Skeletal muscle satellite cell (primary cell): Measurements from ENCODE around the gene ADAMTS16.

ENCODE experiments used
- H3K27me3 ChIP-seq: 2 replicates; pipeline ENCODE4 v1.7.0; 2013; ENCODE audit warnings: low read length; ENCODE audit not compliant: control insufficient read depth, insufficient read depth
- H3K36me3 ChIP-seq: 2 replicates; pipeline ENCODE4 v1.7.0; 2013; ENCODE audit warnings: mild to moderate bottlenecking, control low read depth, low read length; ENCODE audit not compliant: insufficient read depth
- H3K4me1 ChIP-seq: 2 replicates; pipeline ENCODE4 v1.7.0; 2013; ENCODE audit warnings: low read length; ENCODE audit not compliant: control insufficient read depth, insufficient read depth
- H3K4me2 ChIP-seq: 2 replicates; pipeline ENCODE4 v1.7.0; 2013; ENCODE audit warnings: mild to moderate bottlenecking, low read length
- H3K4me3 ChIP-seq: 2 replicates; pipeline ENCODE4 v1.7.0; 2013; ENCODE audit warnings: low read length
- H3K9ac ChIP-seq: 2 replicates; pipeline ENCODE4 v1.7.0; 2013; ENCODE audit warnings: mild to moderate bottlenecking, low read depth, low read length, moderate library complexity
- H3K9me3 ChIP-seq: replicated peaks from 2 replicates; pipeline ENCODE4 v1.7.0; 2013; ENCODE audit warnings: mild to moderate bottlenecking, control low read depth, low read length

ADAMTS16 gene

DNA sequence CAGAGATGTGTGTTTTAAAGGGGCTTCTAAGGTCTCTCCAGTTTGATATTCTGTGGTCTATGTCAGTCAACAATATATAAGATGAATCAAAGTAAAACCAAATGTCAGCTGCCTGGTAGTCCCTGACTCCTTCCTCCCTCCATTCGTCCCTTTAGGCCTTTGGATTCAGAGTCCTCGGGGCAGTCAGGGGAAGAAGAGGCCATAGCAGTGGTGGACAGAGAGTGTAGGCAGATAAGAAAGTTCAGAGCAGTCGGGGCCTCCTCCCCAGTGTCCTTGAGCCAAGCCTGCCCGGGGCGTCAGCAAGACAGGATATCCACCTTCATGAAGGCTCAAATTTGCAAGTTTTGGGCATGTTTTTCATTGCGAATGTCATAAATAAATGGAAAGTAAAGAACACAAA is 110.6 kb downstream of the ADAMTS16 start:
- peaks cover 3% of the 10 kb centered on the region for H3K9me3 ChIP-seq
- no peaks in the 10 kb centered on the region for H3K36me3 ChIP-seq
- H3K9ac ChIP-seq, result no peak overlapping the region
- H3K4me3 ChIP-seq, result no peak overlapping the region
- no peaks in the 10 kb centered on the region for H3K27me3 ChIP-seq
- H3K4me1 ChIP-seq, result no peaks in the 10 kb centered on the region
- no peak overlapping the region for H3K4me2 ChIP-seq

GRCh38 chr5:5252106-5252505 is 112.0 kb downstream of the ADAMTS16 start:
- H3K4me1 ChIP-seq, result no peaks in the 10 kb centered on the region
- peaks cover 3% of the 10 kb centered on the region for H3K9me3 ChIP-seq
- no peak overlapping the region for H3K4me3 ChIP-seq
- H3K9ac ChIP-seq, result no peak overlapping the region
- H3K27me3 ChIP-seq, result no peaks in the 10 kb centered on the region
- no peaks in the 10 kb centered on the region for H3K36me3 ChIP-seq
- H3K4me2 ChIP-seq, result no peak overlapping the region

DNA sequence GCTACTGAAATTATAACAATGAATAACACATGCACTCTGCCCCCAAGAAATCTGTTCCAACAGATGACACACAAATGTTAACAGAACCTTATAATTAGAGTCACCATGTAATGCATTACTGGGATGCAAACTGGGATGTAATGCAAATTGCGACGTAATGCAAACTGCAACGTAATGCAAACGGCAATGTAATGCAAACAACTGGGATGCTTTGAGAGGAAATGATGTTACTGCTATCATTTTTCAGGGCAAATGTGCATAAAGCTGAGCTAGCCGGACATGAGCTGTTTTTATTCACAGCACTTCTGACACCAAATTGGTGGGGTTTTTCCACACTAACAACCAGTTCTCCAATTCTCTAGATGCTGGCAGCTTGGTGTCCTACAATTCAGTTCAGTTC is 117.2 kb downstream of the ADAMTS16 start:
- Histone ChIP-seq H3K27me3 (no peaks in the 10 kb centered on the region), H3K4me3 (no peak overlapping the region), H3K9me3 (peaks cover 3% of the 10 kb centered on the region)

DNA sequence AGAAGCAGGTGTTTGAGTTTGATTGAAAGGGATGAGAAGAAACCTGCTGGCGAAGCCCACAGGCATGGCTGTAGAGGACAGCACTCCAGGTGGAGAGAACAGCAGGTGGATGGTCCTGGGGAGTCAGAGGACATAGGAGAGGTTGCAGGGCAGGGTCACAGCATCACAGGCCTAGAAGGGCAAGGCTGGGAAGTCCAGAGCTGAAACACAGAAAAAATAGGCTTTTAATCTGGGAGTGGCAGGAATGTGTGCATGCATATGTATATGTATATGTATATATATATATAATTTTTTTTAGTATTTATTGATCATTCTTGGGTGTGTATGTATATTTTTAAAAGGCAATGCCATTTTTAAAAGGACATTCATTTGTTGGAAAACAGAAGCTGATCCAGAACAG is 118.4 kb downstream of the ADAMTS16 start:
- peaks cover 3% of the 10 kb centered on the region for H3K9me3 ChIP-seq
- H3K9ac ChIP-seq, result no peak overlapping the region
- H3K4me1 ChIP-seq, result no peaks in the 10 kb centered on the region
- no peak overlapping the region for H3K4me2 ChIP-seq
- H3K4me3 ChIP-seq, result no peak overlapping the region
- H3K27me3 ChIP-seq, result no peaks in the 10 kb centered on the region
- no peaks in the 10 kb centered on the region for H3K36me3 ChIP-seq

More for the DNA sequence above, 117.2 kb downstream of the ADAMTS16 start:
- H3K9ac ChIP-seq, result no peak overlapping the region
- H3K4me2 ChIP-seq, result no peak overlapping the region
- H3K4me1 ChIP-seq, result no peaks in the 10 kb centered on the region
- no peaks in the 10 kb centered on the region for H3K36me3 ChIP-seq

- no peak overlapping the region for H3K4me2 ChIP-seq
- H3K9ac ChIP-seq, result no peak overlapping the region
- no peaks in the 10 kb centered on the region for H3K36me3 ChIP-seq
- no peaks in the 10 kb centered on the region for H3K9me3 ChIP-seq
- H3K27me3 ChIP-seq, result no peaks in the 10 kb centered on the region
- H3K4me1 ChIP-seq, result no peaks in the 10 kb centered on the region
- no peak overlapping the region for H3K4me3 ChIP-seq
These were observed 124.6 kb downstream of the ADAMTS16 start for GRCh38 chr5:5264727-5265126.

DNA sequence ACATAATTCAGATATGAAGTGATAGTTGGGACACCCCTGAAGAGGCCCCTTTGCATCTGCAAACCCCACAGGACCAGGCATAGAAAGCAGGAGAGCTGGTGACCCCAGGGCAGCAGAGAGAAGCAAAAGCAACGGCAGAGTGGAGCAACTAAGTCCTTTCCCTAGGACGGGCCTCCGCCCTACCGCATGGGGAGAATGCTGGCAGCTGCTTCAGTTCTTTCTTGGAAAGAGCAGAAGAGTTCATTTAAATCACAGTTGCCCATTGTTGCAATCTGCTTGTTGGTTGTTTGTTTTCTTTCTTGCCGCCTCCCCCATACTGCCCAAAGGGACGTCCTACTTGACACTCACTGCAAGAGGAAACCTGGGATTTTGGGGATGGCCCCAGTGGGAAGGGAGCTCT is 126.2 kb downstream of the ADAMTS16 start:
- H3K4me1 ChIP-seq, result no peaks in the 10 kb centered on the region
- no peak overlapping the region for H3K9ac ChIP-seq
- no peaks in the 10 kb centered on the region for H3K27me3 ChIP-seq
- H3K36me3 ChIP-seq, result no peaks in the 10 kb centered on the region
- no peak overlapping the region for H3K4me3 ChIP-seq
- no peak overlapping the region for H3K4me2 ChIP-seq
- H3K9me3 ChIP-seq, result no peaks in the 10 kb centered on the region

GRCh38 chr5:5270161-5270560 is 130.0 kb downstream of the ADAMTS16 start:
- peaks cover 4% of the 10 kb centered on the region for H3K4me1 ChIP-seq
- no peak overlapping the region for H3K4me2 ChIP-seq
- no peak overlapping the region for H3K9ac ChIP-seq
- H3K27me3 ChIP-seq, result no peaks in the 10 kb centered on the region
- H3K36me3 ChIP-seq, result no peaks in the 10 kb centered on the region
- no peak overlapping the region for H3K4me3 ChIP-seq
- H3K9me3 ChIP-seq, result no peaks in the 10 kb centered on the region

DNA sequence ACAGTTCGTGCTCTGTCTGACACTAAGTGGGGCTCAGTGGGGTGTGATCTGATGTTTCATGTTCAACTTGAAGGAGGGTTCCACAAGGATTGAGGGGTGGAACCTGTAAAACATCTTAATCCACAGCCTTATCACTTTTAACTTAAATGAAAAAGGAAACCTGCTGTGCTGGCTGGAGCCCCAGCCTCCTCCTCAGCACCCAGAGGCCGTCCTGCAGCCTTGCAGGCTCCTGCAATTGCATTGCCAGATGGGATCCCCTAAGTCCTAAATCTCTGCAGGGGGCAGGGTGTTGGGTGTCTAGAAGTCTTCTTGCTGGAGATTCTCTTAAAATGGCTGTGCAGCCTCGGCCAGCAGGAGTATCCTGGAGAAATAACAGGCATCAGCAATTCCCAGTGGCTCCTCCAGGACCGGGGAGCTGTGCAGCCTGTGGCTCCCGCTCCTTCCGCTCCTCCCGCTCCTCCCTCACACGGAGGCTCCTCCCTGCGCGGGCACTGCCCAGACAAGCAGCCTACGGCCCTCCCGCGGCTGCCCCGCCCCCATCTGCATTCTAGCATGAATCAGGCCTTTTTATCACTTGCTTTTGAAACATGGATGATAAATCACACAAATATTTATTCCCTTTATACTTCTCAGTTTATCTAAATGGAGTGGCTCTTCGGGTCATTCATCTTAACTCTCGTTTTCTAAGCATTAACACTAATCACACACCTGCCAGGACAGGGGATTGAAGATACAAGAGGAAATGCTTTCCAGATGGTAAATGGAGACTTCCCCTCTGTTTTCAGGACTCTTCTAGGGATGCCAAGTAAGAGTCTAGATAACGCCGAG is 131.0 kb downstream of the ADAMTS16 start:
- Histone ChIP-seq H3K4me2 (peak overlapping the region; percentile 6), H3K36me3 (no peaks in the 10 kb centered on the region), H3K27me3 (no peaks in the 10 kb centered on the region), H3K9me3 (no peaks in the 10 kb centered on the region), H3K4me1 (peaks cover 4% of the 10 kb centered on the region), H3K4me3 (no peak overlapping the region), H3K9ac (no peak overlapping the region)

DNA sequence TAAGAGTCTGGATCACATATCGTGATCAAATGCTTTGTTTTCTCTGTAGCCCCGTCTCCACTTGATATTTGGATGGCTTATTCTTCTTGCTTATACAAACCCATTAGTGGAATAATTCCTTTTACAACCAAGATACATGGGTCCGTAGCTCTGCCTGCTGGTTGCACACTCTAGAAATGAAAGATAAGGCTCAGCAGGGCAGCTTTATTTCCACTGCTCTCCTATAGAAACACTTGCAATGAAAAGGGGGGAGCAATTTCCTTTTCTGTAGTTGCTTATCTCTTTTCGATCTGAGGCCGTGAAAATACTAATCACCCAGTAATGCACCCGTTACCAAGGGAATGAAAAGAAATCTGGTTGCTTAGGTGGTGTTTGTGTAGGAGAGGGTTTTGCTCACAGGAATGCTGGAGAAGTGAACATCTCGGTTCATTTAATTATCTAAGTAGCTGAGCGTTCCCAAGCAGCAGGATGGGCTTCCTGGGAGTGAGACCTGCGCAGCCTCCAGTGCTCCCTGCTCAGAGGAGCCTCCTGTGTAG is 131.7 kb downstream of the ADAMTS16 start:
- Histone ChIP-seq H3K36me3 (no peaks in the 10 kb centered on the region), H3K9me3 (no peaks in the 10 kb centered on the region), H3K27me3 (no peaks in the 10 kb centered on the region), H3K4me3 (no peak overlapping the region), H3K4me1 (peaks cover 4% of the 10 kb centered on the region), H3K4me2 (peak overlapping the region; percentile 6), H3K9ac (no peak overlapping the region)

DNA sequence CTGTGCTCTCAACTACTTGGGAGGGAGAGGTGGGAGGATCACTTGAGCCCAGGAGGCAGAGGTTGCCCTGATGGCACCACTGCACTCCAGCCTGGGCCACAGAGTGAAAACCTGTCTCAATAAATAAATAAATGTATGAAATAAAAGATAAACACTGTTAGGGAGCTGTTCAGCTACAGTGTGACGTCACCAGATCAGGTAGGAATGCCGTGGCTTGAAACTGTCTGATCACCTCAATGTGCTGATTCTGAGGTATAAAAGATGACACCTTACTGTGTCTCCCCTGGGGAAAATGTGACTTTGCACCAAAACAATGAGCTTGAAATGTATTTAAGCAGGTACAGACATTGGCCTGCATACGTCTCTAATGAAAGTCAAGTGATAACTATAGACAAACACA is 133.3 kb downstream of the ADAMTS16 start:
- Histone ChIP-seq H3K36me3 (no peaks in the 10 kb centered on the region), H3K9ac (no peak overlapping the region), H3K4me1 (peaks cover 4% of the 10 kb centered on the region), H3K27me3 (no peaks in the 10 kb centered on the region), H3K9me3 (no peaks in the 10 kb centered on the region), H3K4me3 (no peak overlapping the region), H3K4me2 (no peak overlapping the region)

- H3K4me1 ChIP-seq, result peaks cover 4% of the 10 kb centered on the region
- no peak overlapping the region for H3K9ac ChIP-seq
- H3K9me3 ChIP-seq, result no peaks in the 10 kb centered on the region
These were observed 133.8 kb downstream of the ADAMTS16 start for GRCh38 chr5:5273976-5274375.

GRCh38 chr5:5275211-5275610 is 135.1 kb downstream of the ADAMTS16 start:
- Histone ChIP-seq H3K4me3 (no peak overlapping the region), H3K4me1 (peaks cover 4% of the 10 kb centered on the region), H3K9me3 (no peaks in the 10 kb centered on the region), H3K4me2 (no peak overlapping the region), H3K27me3 (no peaks in the 10 kb centered on the region), H3K36me3 (no peaks in the 10 kb centered on the region), H3K9ac (no peak overlapping the region)

More at GRCh38 chr5:5273976-5274375, 133.8 kb downstream of the ADAMTS16 start:
- Histone ChIP-seq H3K4me2 (no peak overlapping the region), H3K4me3 (no peak overlapping the region), H3K36me3 (no peaks in the 10 kb centered on the region), H3K27me3 (no peaks in the 10 kb centered on the region)
